H1 (cell line): ENCODE measurements around the gene MAPK8IP1. TPM values are rescaled to one million over a fixed set of nuclear protein-coding genes. Genes with fewer than 3 reads are reported as not detected.

Experiments
- CTCF ChIA-PET: fragments of 300-600 bp; sonication (Branson Sonifier 250); formaldehyde crosslinking; loops from one replicate; lab custom pipeline; 2021; ENCODE audit not compliant: partially characterized antibody; lab: Charles Lee
- POLR2A ChIA-PET: fragments of 300-600 bp; sonication (Branson Sonifier 250); formaldehyde crosslinking; loops from one replicate; lab custom pipeline; 2021; ENCODE audit warnings: inconsistent platforms; ENCODE audit not compliant: partially characterized antibody; lab: Charles Lee
- DNase-seq, 2 experiments: peaks; one replicate each; pipeline versions ENCODE4 v3.0.0 to v3.0.0-alpha.2; 2010 to 2022; ENCODE audit warnings: low spot score in 2 of 2, low read depth in 1 of 2, mixed read lengths in 1 of 2
- FAIRE-seq: peaks from 2 replicates; lab custom pipeline; 2011; peaks lifted over from hg19 to GRCh38; lab: Jason Lieb, UNC
- H2AFZ ChIP-seq: 2 replicates; pipeline ENCODE4 v1.8.1; 2012; ENCODE audit warnings: low read length, inconsistent platforms
- H2AK5ac ChIP-seq: 2 replicates; pipeline ENCODE4 v1.6.1; 2013; ENCODE audit warnings: low read depth, low read length
- H2BK120ac ChIP-seq: replicated peaks from 2 replicates; pipeline ENCODE3; 2013; ENCODE audit warnings: low read depth, low read length, inconsistent platforms
- H2BK12ac ChIP-seq: 2 replicates; pipeline ENCODE4 v1.6.1; 2013; ENCODE audit warnings: low read depth, low read length
- H2BK15ac ChIP-seq: 2 replicates; pipeline ENCODE4 v1.6.1; 2013; ENCODE audit warnings: low read length
- H2BK20ac ChIP-seq: 2 replicates; pipeline ENCODE4 v1.6.1; 2013; ENCODE audit warnings: low read length
- H2BK5ac ChIP-seq: 2 replicates; pipeline ENCODE4 v1.6.1; 2013; ENCODE audit warnings: low read depth, low read length
- H3K14ac ChIP-seq: 2 replicates; pipeline ENCODE4 v1.6.1; 2013; ENCODE audit warnings: inconsistent platforms; ENCODE audit not compliant: insufficient read length
- H3K18ac ChIP-seq: 2 replicates; pipeline ENCODE4 v1.6.1; 2013; ENCODE audit warnings: low read length; ENCODE audit errors: extremely low read depth
- H3K23ac ChIP-seq: 2 replicates; pipeline ENCODE4 v1.6.1; 2013; ENCODE audit warnings: inconsistent platforms; ENCODE audit not compliant: insufficient read length
- H3K23me2 ChIP-seq: 2 replicates; pipeline ENCODE4 v1.6.1; 2013; ENCODE audit warnings: low read depth, low read length
- H3K27ac ChIP-seq: 2 replicates; pipeline ENCODE4 v1.6.1; 2011; ENCODE audit warnings: low read depth, low read length, inconsistent platforms
- H3K27me3 ChIP-seq, 4 experiments: replicated peaks in 1 of 4; 1 replicate in 1 of 4; 2 replicates in 3 of 4; pipeline versions ENCODE4 v1.6.1 to v1.8.1; 2011 to 2013; ENCODE audit warnings: low read length in 3 of 4, mild to moderate bottlenecking in 3 of 4, inconsistent platforms in 2 of 4, mixed read lengths in 2 of 4, moderate library complexity in 1 of 4; ENCODE audit not compliant: control insufficient read depth in 3 of 4, insufficient read depth in 3 of 4; ENCODE audit errors: extremely low read depth in 1 of 4
- H3K36me3 ChIP-seq, 4 experiments: 2 replicates each; pipeline versions ENCODE4 v1.6.1 to v1.8.1; 2011 to 2013; ENCODE audit warnings: mild to moderate bottlenecking in 4 of 4, low read length in 3 of 4, moderate library complexity in 2 of 4, control low read depth in 1 of 4, inconsistent platforms in 1 of 4; ENCODE audit not compliant: insufficient read depth in 4 of 4, control insufficient read depth in 2 of 4
- H3K4ac ChIP-seq: replicated peaks from 2 replicates; pipeline ENCODE3; 2013; ENCODE audit warnings: low read length, low read depth, mixed read lengths, inconsistent platforms; ENCODE audit not compliant: insufficient read length
- H3K4me1 ChIP-seq, 4 experiments: replicated peaks in 1 of 4; 1 replicate in 1 of 4; 2 replicates in 3 of 4; pipeline versions ENCODE4 v1.6.1 to v1.8.1; 2011 to 2013; ENCODE audit warnings: low read length in 3 of 4, inconsistent platforms in 2 of 4, mixed read lengths in 1 of 4; ENCODE audit not compliant: insufficient read depth in 4 of 4, control insufficient read depth in 3 of 4
- H3K4me2 ChIP-seq, 2 experiments: 2 replicates each; pipeline versions ENCODE4 v1.6.1 to v1.8.1; 2011 to 2013; ENCODE audit warnings: low read depth in 2 of 2, low read length in 2 of 2, control low read depth in 1 of 2, inconsistent platforms in 1 of 2, mild to moderate bottlenecking in 1 of 2; ENCODE audit not compliant: insufficient read depth in 1 of 2
- H3K4me3 ChIP-seq, 4 experiments: fragments of 200-600, 300-600 bp in 1 of 4; sonication (generic), shearing (Covaris generic), sonication (Bioruptor Twin) in 1 of 4; 2 replicates each; pipeline versions ENCODE4 v1.5.1 to v1.8.1; 2011 to 2016; ENCODE audit warnings: low read length in 4 of 4, low read depth in 3 of 4, control low read depth in 2 of 4, inconsistent platforms in 2 of 4, mild to moderate bottlenecking in 2 of 4, mixed read lengths in 1 of 4, moderate library complexity in 1 of 4; ENCODE audit not compliant: insufficient read depth in 2 of 4; ENCODE audit errors: extremely low read depth in 1 of 4
- H3K56ac ChIP-seq: replicated peaks from 2 replicates; pipeline ENCODE3; 2013; ENCODE audit warnings: low read depth, mild to moderate bottlenecking, mixed read lengths, low read length, inconsistent platforms; ENCODE audit not compliant: insufficient read length
- H3K79me1 ChIP-seq: 2 replicates; pipeline ENCODE4 v1.6.1; 2013; ENCODE audit warnings: low read depth, low read length, control low read depth
- H3K79me2 ChIP-seq, 2 experiments: 2 replicates each; pipeline versions ENCODE4 v1.6.1 to v1.8.1; 2012 to 2013; ENCODE audit warnings: low read length in 2 of 2, mild to moderate bottlenecking in 2 of 2, inconsistent platforms in 1 of 2; ENCODE audit not compliant: insufficient read depth in 2 of 2, control insufficient read depth in 1 of 2
- H3K9ac ChIP-seq, 4 experiments: replicated peaks in 1 of 4; 1 replicate in 1 of 4; 2 replicates in 3 of 4; pipeline versions ENCODE4 v1.6.1 to v1.8.1; 2011 to 2013; ENCODE audit warnings: low read depth in 3 of 4, low read length in 3 of 4, control low read depth in 2 of 4, mild to moderate bottlenecking in 2 of 4, moderate library complexity in 2 of 4, inconsistent platforms in 1 of 4; ENCODE audit errors: extremely low read depth in 1 of 4
- H3K9me3 ChIP-seq, 2 experiments: 2 replicates each; pipeline versions ENCODE4 v1.6.1 to v1.8.1; 2012 to 2013; ENCODE audit warnings: mild to moderate bottlenecking in 2 of 2, moderate library complexity in 2 of 2, control low read depth in 1 of 2, inconsistent platforms in 1 of 2, low read depth in 1 of 2, low read length in 1 of 2, mixed read lengths in 1 of 2; ENCODE audit not compliant: insufficient read depth in 2 of 2
- H4K20me1 ChIP-seq, 2 experiments: replicated peaks in 1 of 2; 2 replicates each; pipeline versions ENCODE3 to v1.8.1; 2011 to 2013; ENCODE audit warnings: inconsistent platforms in 2 of 2, low read length in 2 of 2, mild to moderate bottlenecking in 1 of 2; ENCODE audit not compliant: insufficient read depth in 2 of 2, control insufficient read depth in 1 of 2
- H4K5ac ChIP-seq: 2 replicates; pipeline ENCODE4 v1.6.1; 2013; ENCODE audit warnings: low read length, low read depth, mixed read lengths, inconsistent platforms; ENCODE audit not compliant: insufficient read length
- H4K8ac ChIP-seq: 2 replicates; pipeline ENCODE4 v1.8.0; 2013; ENCODE audit warnings: mild to moderate bottlenecking, moderate library complexity, low read length, inconsistent platforms; ENCODE audit not compliant: insufficient read depth; ENCODE audit errors: extremely low read depth
- H4K91ac ChIP-seq: replicated peaks from 2 replicates; pipeline ENCODE3; 2013; ENCODE audit warnings: low read length, mixed read lengths, inconsistent platforms; ENCODE audit not compliant: insufficient read length
- CHD1 ChIP-seq: IDR thresholded peaks from 2 replicates; pipeline ENCODE4 v1.6.1; 2012; ENCODE audit warnings: low read depth, low read length, improper control_type of control experiment
- WGBS, 2 experiments: shearing (Covaris generic) in 1 of 2; methylation state at CpG; one replicate each; pipeline versions ENCODE4 v1.1.6 to v1.1.7; 2013 to 2015; ENCODE audit warnings: low lambda C conversion rate in 2 of 2, mixed read lengths in 2 of 2, inconsistent platforms in 1 of 2, low coverage in 1 of 2, missing lambda C conversion rate in 1 of 2; ENCODE audit not compliant: insufficient replicate concordance in 2 of 2, insufficient coverage in 1 of 2, insufficient read length in 1 of 2; ENCODE audit errors: extremely low coverage in 1 of 2, missing lambda C conversion rate in 1 of 2; 5-methylcytosine and 5-hydroxymethylcytosine counted together
- polyA plus RNA-seq, 7 experiments: library from polyadenylated mRNA; depleted of rRNA in 3 of 7; stranded (reverse) in 5 of 7; unstranded in 2 of 7; fragments of >200 nt in 5 of 7; fragments of 200-250 nt in 2 of 7; gene quantifications; 1 replicate in 5 of 7; 2 replicates in 1 of 7; 4 replicates in 1 of 7; pipeline versions ENCODE4 v1.2.1 to v1.2.3, GENCODE V29; 2011 to 2013; ENCODE audit warnings: missing spikeins in 2 of 7, mixed read lengths in 2 of 7
- total RNA-seq: library from RNA; stranded (reverse); fragmentation: NEBNext Ultra II Directional; extraction: Animal tissue kit (Norgen Biotek cat#: 25700); gene quantifications from 2 replicates; pipeline ENCODE4 v1.2.1, GENCODE V29; 2021

Gene MAPK8IP1
- total and polyA plus RNA-seq, 2 of the 8 experiments (the other 6 are each of a cell fraction or from before 2014, with no cell fraction given): 32.4 to 40.1 TPM

GRCh38 chr11:45933846-45934579 is 48.6 kb downstream of the MAPK8IP1 start:
- DNase-seq (no peak), FAIRE-seq (no peak)
- Histone ChIP-seq H4K20me1 (peaks cover 0 to 2% of the 10 kb centered on the region in 2 experiments), H3K27ac (no peak overlapping the region), H2BK5ac (no peak overlapping the region), H3K4ac (no peak overlapping the region), H3K4me2 (no peak overlapping the region), H2BK120ac (no peak overlapping the region), H3K23me2 (no peaks in the 10 kb centered on the region), H4K91ac (no peak overlapping the region), H2AK5ac (no peak overlapping the region), H2BK20ac (no peak overlapping the region), H3K14ac (no peak overlapping the region), H2BK15ac (no peak overlapping the region), H2AFZ (no peak overlapping the region), H4K5ac (no peak overlapping the region), H3K9ac (no peak overlapping the region; a peak in 1 of 7 replicates), H3K27me3 (no peaks in the 10 kb centered on the region), H3K36me3 (peaks cover 9 to 26% (median 14%) of the 10 kb centered on the region in 4 experiments; a peak in 7 of 8 replicates), H3K23ac (no peak overlapping the region), H3K18ac (no peak overlapping the region), H3K56ac (no peak overlapping the region), H3K4me3 (no peak overlapping the region), H3K79me2 (no peaks in the 10 kb centered on the region), H3K9me3 (no peaks in the 10 kb centered on the region), H4K8ac (no peak overlapping the region), H3K4me1 (peaks cover 0 to 5% (median 0%) of the 10 kb centered on the region in 4 experiments; a peak in 1 of 7 replicates), H2BK12ac (no peak overlapping the region), H3K79me1 (no peaks in the 10 kb centered on the region; the same call in 1 of the 2 replicates)
- CTCF ChIA-PET: interaction anchor here (0.9 to 2.4 kb wide), 2 partner anchors 31 to 72 kb away, joined by 3 to 8 read pairs; no protein-coding TSS in a partner anchor
- whole genome bisulfite sequencing, 2 experiments: 95% methylated on average over 19 of the region's 21 CpGs; no CpG with 5 or more reads in 1 of the 2 experiments
- POLR2A ChIA-PET: interaction anchor here (0.7 to 13.6 kb wide), 3 partner anchors 10 to 72 kb away, joined by 3 to 115 read pairs (median 3); partner anchors contain the start of gene LARGE2
- TF ChIP-seq CHD1: no peak
